Measurements from ENCODE around the gene SLC44A5.

SLC44A5 gene

GRCh38 chr1:75317976-75318375 is 292.9 kb downstream of the SLC44A5 start:
- H3K4me3 ChIP-seq (ENCODE audit: low read depth, low read length), result no peak overlapping the region

GRCh38 chr1:75316230-75316629 is 294.7 kb downstream of the SLC44A5 start:
- Histone ChIP-seq H3K27ac (ENCODE audit: low read depth, low read length) (no peak overlapping the region), H4K12ac (ENCODE audit: low read depth, low read length) (no peak overlapping the region)
- no CpG with 5 or more reads among the region's 1 CpG for WGBS (ENCODE audit: extremely low coverage, insufficient coverage, insufficient read length)

More at GRCh38 chr1:75317976-75318375, 292.9 kb downstream of the SLC44A5 start:
- Histone ChIP-seq H3K27ac (ENCODE audit: low read depth, low read length) (no peak overlapping the region), H2BK12ac (ENCODE audit: low read length) (no peak overlapping the region), H2BK5ac (ENCODE audit: low read depth, low read length, poor library complexity) (no peak overlapping the region), H4K91ac (ENCODE audit: low read depth, low read length) (no peak overlapping the region), H2BK120ac (ENCODE audit: insufficient read depth, low read length, poor library complexity) (no peak overlapping the region), H3K18ac (ENCODE audit: low read length) (no peak overlapping the region), H2AFZ (ENCODE audit: insufficient read depth, low read length, poor library complexity) (no peak overlapping the region), H2AK5ac (ENCODE audit: low read length) (no peak overlapping the region), H3K4ac (ENCODE audit: low read depth, low read length) (no peak overlapping the region), H3K9me3 (ENCODE audit: insufficient read depth, low read depth, low read length) (no peaks in the 10 kb centered on the region), H3K79me1 (ENCODE audit: low read length) (no peaks in the 10 kb centered on the region), H3K4me2 (ENCODE audit: low read length) (no peak overlapping the region), H4K8ac (ENCODE audit: low read depth, low read length) (no peak overlapping the region), H3K79me2 (ENCODE audit: control insufficient read depth, insufficient read depth, low read length, poor library complexity) (no peaks in the 10 kb centered on the region), H4K12ac (ENCODE audit: low read depth, low read length) (no peak overlapping the region), H3K36me3 (ENCODE audit: control insufficient read depth in 1 of 2, insufficient read depth in 2 of 2, low read length in 2 of 2) (no peaks in the 10 kb centered on the region), H3K4me1 (ENCODE audit: control insufficient read depth in 1 of 2, insufficient read depth in 2 of 2, low read length in 2 of 2) (no peaks in the 10 kb centered on the region), H3K9ac (ENCODE audit: low read length) (no peak overlapping the region), H3K14ac (ENCODE audit: low read length) (no peak overlapping the region), H3K23ac (ENCODE audit: low read length) (no peak overlapping the region), H3K27me3 (ENCODE audit: insufficient read depth, low read length) (no peaks in the 10 kb centered on the region)
- DNase-seq, result peak; percentile 76 to 85
- no CpG with 5 or more reads among the region's 4 CpGs for WGBS (ENCODE audit: extremely low coverage, insufficient coverage, insufficient read length)

GRCh38 chr1:75312620-75313019 is 298.3 kb downstream of the SLC44A5 start:
- Histone ChIP-seq H3K9ac (ENCODE audit: low read length) (no peak overlapping the region), H3K23ac (ENCODE audit: low read length) (no peak overlapping the region), H3K18ac (ENCODE audit: low read length) (no peak overlapping the region), H3K9me3 (ENCODE audit: insufficient read depth, low read depth, low read length) (no peaks in the 10 kb centered on the region), H2BK12ac (ENCODE audit: low read length) (no peak overlapping the region), H2AFZ (ENCODE audit: insufficient read depth, low read length, poor library complexity) (no peak overlapping the region), H2BK120ac (ENCODE audit: insufficient read depth, low read length, poor library complexity) (no peak overlapping the region), H2BK5ac (ENCODE audit: low read depth, low read length, poor library complexity) (no peak overlapping the region), H3K4ac (ENCODE audit: low read depth, low read length) (no peak overlapping the region), H3K27me3 (ENCODE audit: insufficient read depth, low read length) (no peaks in the 10 kb centered on the region), H4K12ac (ENCODE audit: low read depth, low read length) (no peak overlapping the region), H3K4me3 (ENCODE audit: low read depth, low read length) (no peak overlapping the region), H3K4me1 (ENCODE audit: control insufficient read depth in 1 of 2, insufficient read depth in 2 of 2, low read length in 2 of 2) (no peaks in the 10 kb centered on the region), H3K79me1 (ENCODE audit: low read length) (no peaks in the 10 kb centered on the region), H2AK5ac (ENCODE audit: low read length) (no peak overlapping the region), H3K27ac (ENCODE audit: low read depth, low read length) (no peak overlapping the region), H3K79me2 (ENCODE audit: control insufficient read depth, insufficient read depth, low read length, poor library complexity) (no peaks in the 10 kb centered on the region), H4K91ac (ENCODE audit: low read depth, low read length) (no peak overlapping the region), H3K14ac (ENCODE audit: low read length) (no peak overlapping the region), H4K8ac (ENCODE audit: low read depth, low read length) (no peak overlapping the region), H3K36me3 (ENCODE audit: control insufficient read depth in 1 of 2, insufficient read depth in 2 of 2, low read length in 2 of 2) (no peaks in the 10 kb centered on the region), H3K4me2 (ENCODE audit: low read length) (no peak overlapping the region)
- no CpG with 5 or more reads among the region's 2 CpGs for WGBS (ENCODE audit: extremely low coverage, insufficient coverage, insufficient read length)
- DNase-seq, result no peak

More at GRCh38 chr1:75316230-75316629, 294.7 kb downstream of the SLC44A5 start:
- no peak overlapping the region for H4K8ac ChIP-seq (ENCODE audit: low read depth, low read length)
- no peak overlapping the region for H3K4ac ChIP-seq (ENCODE audit: low read depth, low read length)
- DNase-seq, result no peak
- no peak overlapping the region for H3K14ac ChIP-seq (ENCODE audit: low read length)
- H3K27me3 ChIP-seq (ENCODE audit: insufficient read depth, low read length), result no peaks in the 10 kb centered on the region
- H3K9me3 ChIP-seq (ENCODE audit: insufficient read depth, low read depth, low read length), result no peaks in the 10 kb centered on the region
- H3K4me1 ChIP-seq (ENCODE audit: control insufficient read depth in 1 of 2, insufficient read depth in 2 of 2, low read length in 2 of 2), result no peaks in the 10 kb centered on the region
- no peaks in the 10 kb centered on the region for H3K36me3 ChIP-seq (ENCODE audit: control insufficient read depth in 1 of 2, insufficient read depth in 2 of 2, low read length in 2 of 2)
- H3K23ac ChIP-seq (ENCODE audit: low read length), result no peak overlapping the region
- H3K9ac ChIP-seq (ENCODE audit: low read length), result no peak overlapping the region
- no peak overlapping the region for H2BK5ac ChIP-seq (ENCODE audit: low read depth, low read length, poor library complexity)
- H2AFZ ChIP-seq (ENCODE audit: insufficient read depth, low read length, poor library complexity), result no peak overlapping the region
- no peak overlapping the region for H3K18ac ChIP-seq (ENCODE audit: low read length)
- no peak overlapping the region for H2BK120ac ChIP-seq (ENCODE audit: insufficient read depth, low read length, poor library complexity)
- H3K4me3 ChIP-seq (ENCODE audit: low read depth, low read length), result no peak overlapping the region
- H4K91ac ChIP-seq (ENCODE audit: low read depth, low read length), result no peak overlapping the region
- H2AK5ac ChIP-seq (ENCODE audit: low read length), result no peak overlapping the region
- no peaks in the 10 kb centered on the region for H3K79me1 ChIP-seq (ENCODE audit: low read length)
- no peak overlapping the region for H2BK12ac ChIP-seq (ENCODE audit: low read length)
- no peaks in the 10 kb centered on the region for H3K79me2 ChIP-seq (ENCODE audit: control insufficient read depth, insufficient read depth, low read length, poor library complexity)
- H3K4me2 ChIP-seq (ENCODE audit: low read length), result no peak overlapping the region

GRCh38 chr1:75310067-75310466 is 300.8 kb downstream of the SLC44A5 start:
- H2BK12ac ChIP-seq (ENCODE audit: low read length), result no peak overlapping the region
- no peaks in the 10 kb centered on the region for H3K9me3 ChIP-seq (ENCODE audit: insufficient read depth, low read depth, low read length)
- H3K4ac ChIP-seq (ENCODE audit: low read depth, low read length), result no peak overlapping the region
- H4K91ac ChIP-seq (ENCODE audit: low read depth, low read length), result no peak overlapping the region
- no peak overlapping the region for H3K4me2 ChIP-seq (ENCODE audit: low read length)
- no peak overlapping the region for H3K27ac ChIP-seq (ENCODE audit: low read depth, low read length)
- no peak overlapping the region for H2AFZ ChIP-seq (ENCODE audit: insufficient read depth, low read length, poor library complexity)
- no peaks in the 10 kb centered on the region for H3K79me2 ChIP-seq (ENCODE audit: control insufficient read depth, insufficient read depth, low read length, poor library complexity)
- H3K9ac ChIP-seq (ENCODE audit: low read length), result no peak overlapping the region
- no peak overlapping the region for H4K8ac ChIP-seq (ENCODE audit: low read depth, low read length)
- no peaks in the 10 kb centered on the region for H3K79me1 ChIP-seq (ENCODE audit: low read length)
- H3K4me3 ChIP-seq (ENCODE audit: low read depth, low read length), result no peak overlapping the region
- DNase-seq, result no peak
- no peak overlapping the region for H2BK120ac ChIP-seq (ENCODE audit: insufficient read depth, low read length, poor library complexity)
- H3K23ac ChIP-seq (ENCODE audit: low read length), result no peak overlapping the region
- H3K14ac ChIP-seq (ENCODE audit: low read length), result no peak overlapping the region
- H3K27me3 ChIP-seq (ENCODE audit: insufficient read depth, low read length), result no peaks in the 10 kb centered on the region
- no peak overlapping the region for H3K18ac ChIP-seq (ENCODE audit: low read length)
- no peaks in the 10 kb centered on the region for H3K4me1 ChIP-seq (ENCODE audit: control insufficient read depth in 1 of 2, insufficient read depth in 2 of 2, low read length in 2 of 2)
- no peak overlapping the region for H2AK5ac ChIP-seq (ENCODE audit: low read length)
- no peak overlapping the region for H4K12ac ChIP-seq (ENCODE audit: low read depth, low read length)
- no peak overlapping the region for H2BK5ac ChIP-seq (ENCODE audit: low read depth, low read length, poor library complexity)
- no peaks in the 10 kb centered on the region for H3K36me3 ChIP-seq (ENCODE audit: control insufficient read depth in 1 of 2, insufficient read depth in 2 of 2, low read length in 2 of 2)

All from trophoblast cell (in vitro differentiated cells and primary cell).